CD4-positive, alpha-beta memory T cell (primary cell): ENCODE data around the gene HYOU1. TPM values are rescaled to one million over a fixed set of nuclear protein-coding genes. Genes with fewer than 3 reads are reported as not detected.
"Not testable (repeated sequence)": the region's sequence is repeated elsewhere in the genome, so short reads cannot be mapped to it uniquely, and the experiment has no call there.

ENCODE experiments used
- CTCF ChIA-PET: fragments of 350-600 bp; sonication (Branson Sonifier 250); formaldehyde crosslinking; loops from one replicate; lab custom pipeline; 2021; ENCODE audit warnings: inconsistent platforms; ENCODE audit not compliant: partially characterized antibody; lab: Charles Lee
- POLR2A ChIA-PET: fragments of 350-600 bp; sonication (Branson Sonifier 250); formaldehyde crosslinking; loops from one replicate; lab custom pipeline; 2021; ENCODE audit not compliant: partially characterized antibody; lab: Charles Lee
- DNase-seq, 5 donors: peaks; one replicate each; pipeline versions ENCODE4 v3.0.0 to v3.0.0-alpha.2; 2020 to 2022; ENCODE audit warnings: mixed read lengths in 1 of 5
- H3K27ac ChIP-seq: one replicate; pipeline ENCODE4 v1.7.0; 2013; ENCODE audit warnings: low read depth, low read length
- H3K27me3 ChIP-seq: 2 replicates; pipeline ENCODE4 v1.7.0; 2013; ENCODE audit warnings: mild to moderate bottlenecking, low read length, moderate library complexity; ENCODE audit not compliant: insufficient read depth
- H3K36me3 ChIP-seq: 2 replicates; pipeline ENCODE4 v1.7.0; 2013; ENCODE audit warnings: mild to moderate bottlenecking, low read length, moderate library complexity; ENCODE audit not compliant: insufficient read depth
- H3K4me1 ChIP-seq: 2 replicates; pipeline ENCODE4 v1.7.0; 2013; ENCODE audit warnings: mild to moderate bottlenecking, low read length, moderate library complexity; ENCODE audit not compliant: insufficient read depth
- H3K4me3 ChIP-seq, 2 donors: one replicate each; pipeline ENCODE4 v1.7.0; 2013; ENCODE audit warnings: low read length in 2 of 2, mild to moderate bottlenecking in 1 of 2
- H3K9me3 ChIP-seq, 2 donors: one replicate each; pipeline ENCODE4 v1.7.0; 2013; ENCODE audit warnings: low read length in 2 of 2, control low read depth in 1 of 2; ENCODE audit not compliant: control insufficient read depth in 1 of 2
- H3K27ac Mint-ChIP-seq, 7 donors: one replicate each; pipeline ENCODE4 v1.8.0; 2020 to 2021; ENCODE audit warnings: mixed read lengths in 7 of 7, mild to moderate bottlenecking in 6 of 7, inconsistent platforms in 3 of 7, moderate library complexity in 3 of 7
- H3K27me3 Mint-ChIP-seq, 2 donors: one replicate each; pipeline ENCODE4 v1.8.0; 2020 to 2021; ENCODE audit warnings: mixed read lengths in 2 of 2
- H3K36me3 Mint-ChIP-seq, 2 donors: one replicate each; pipeline ENCODE4 v1.8.0; 2020 to 2021; ENCODE audit warnings: mixed read lengths in 2 of 2, inconsistent platforms in 1 of 2, mild to moderate bottlenecking in 1 of 2
- H3K4me1 Mint-ChIP-seq, 4 donors: one replicate each; pipeline ENCODE4 v1.8.0; 2020 to 2021; ENCODE audit warnings: mixed read lengths in 4 of 4, mild to moderate bottlenecking in 1 of 4
- H3K4me3 Mint-ChIP-seq, 8 donors: one replicate each; pipeline ENCODE4 v1.8.0; 2020 to 2021; ENCODE audit warnings: mixed read lengths in 8 of 8, mild to moderate bottlenecking in 7 of 8, moderate library complexity in 6 of 8, inconsistent platforms in 3 of 8
- H3K9me3 Mint-ChIP-seq, 8 donors: one replicate each; pipeline ENCODE4 v1.8.0; 2020 to 2021; ENCODE audit warnings: mixed read lengths in 8 of 8, mild to moderate bottlenecking in 5 of 8, inconsistent platforms in 3 of 8, moderate library complexity in 1 of 8
- intact Hi-C: fragments of 100-400 bp; cut with micrococcal nuclease; formaldehyde crosslinking; loops from one replicate; pipeline ENCODE4 v1.15.1; 2023
- polyA plus RNA-seq, 2 donors: library from polyadenylated mRNA; unstranded; fragments of 300-500 nt; fragmentation: Illumina TruSeq; gene quantifications; one replicate each; pipeline ENCODE4 v1.2.3, GENCODE V29; 2021
- total RNA-seq, 2 experiments: library from RNA; stranded (reverse); gene quantifications; one replicate each; pipeline ENCODE4 v1.2.3, GENCODE V29; 2021

Gene HYOU1
- total and polyA plus RNA-seq, 4 experiments from 2014 or later, result 24.1 to 146 (median 81.7) TPM

DNA sequence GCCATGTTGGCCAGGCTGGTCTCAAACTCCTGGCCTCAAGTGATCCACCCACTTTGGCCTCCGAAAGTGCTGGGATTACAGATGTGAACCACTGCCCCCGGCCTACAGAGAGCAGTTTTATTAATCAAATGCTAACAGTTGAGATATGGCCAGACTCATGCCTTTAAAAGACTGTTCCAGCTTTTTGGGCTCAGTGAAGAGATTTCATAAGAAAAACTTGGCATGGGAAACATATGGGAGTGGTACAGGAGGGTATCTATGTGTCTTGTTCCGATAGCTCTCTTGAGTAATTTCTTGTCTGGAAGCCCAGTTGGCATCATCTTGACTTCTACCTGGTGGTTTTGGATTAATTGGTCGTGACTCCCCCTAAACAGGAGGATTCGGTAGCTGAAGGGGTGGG lies 18.1 kb downstream of the HYOU1 start:
- no peak overlapping the region for H3K4me3 Mint-ChIP-seq
- H3K9me3 Mint-ChIP-seq, result peaks cover 0 to 2% (median 0%) of the 10 kb centered on the region in 8 donors
- H3K27me3 Mint-ChIP-seq, result peaks cover 0 to 2% of the 10 kb centered on the region in 2 donors
- no peak for DNase-seq
- Histone ChIP-seq H3K27me3 (no peaks in the 10 kb centered on the region), H3K9me3 (no peaks in the 10 kb centered on the region), H3K4me3 (no peak overlapping the region), H3K4me1 (no peaks in the 10 kb centered on the region), H3K36me3 (no peaks in the 10 kb centered on the region), H3K27ac (no peak overlapping the region)
- peak overlapping the region in 1 of 7 donors; percentile 10 for H3K27ac Mint-ChIP-seq
- H3K36me3 Mint-ChIP-seq, result no peaks in the 10 kb centered on the region
- POLR2A ChIA-PET, result interaction anchor here (1.4 kb wide), 1 partner anchor 29 kb away, joined by 3 read pairs; the partner anchor contains the start of gene VPS11
- CTCF ChIA-PET, result interaction anchor here (1.3 kb wide), 1 partner anchor 43 kb away, joined by 3 read pairs; no protein-coding TSS in a partner anchor
- peaks cover 0 to 2% (median under 1%) of the 10 kb centered on the region in 4 donors for H3K4me1 Mint-ChIP-seq
- intact Hi-C loops, result no loop called here

DNA sequence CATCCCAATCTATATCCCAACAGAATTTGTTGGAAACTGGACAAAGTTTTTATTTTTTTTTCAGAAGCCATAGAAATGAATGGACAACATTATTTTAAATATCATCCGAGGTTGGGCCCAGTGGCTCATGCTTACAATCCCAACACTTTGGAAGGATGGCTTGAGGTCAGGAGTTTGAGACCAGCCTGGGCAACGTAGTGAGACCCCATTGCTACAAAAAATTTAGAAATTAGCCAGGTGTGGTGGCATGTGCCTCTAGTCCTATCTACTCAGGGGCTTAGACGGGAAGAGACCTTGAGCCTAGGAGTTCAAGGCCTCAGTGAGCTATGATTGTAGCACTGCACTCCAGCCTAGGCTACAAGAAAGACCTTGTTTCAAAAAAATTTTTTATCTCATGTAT lies 22.2 kb downstream of the HYOU1 start:
- no peak overlapping the region for H3K4me3 Mint-ChIP-seq
- intact Hi-C loops, result no loop called here
- no peak for DNase-seq
- no peak overlapping the region for H3K27ac Mint-ChIP-seq
- CTCF ChIA-PET, result no interaction called here
- no peaks in the 10 kb centered on the region for H3K27me3 ChIP-seq
- H3K4me3 ChIP-seq, result no peak overlapping the region
- no peaks in the 10 kb centered on the region for H3K9me3 ChIP-seq
- H3K4me1 Mint-ChIP-seq, result peaks cover 2 to 16% (median 2%) of the 10 kb centered on the region in 4 donors
- H3K36me3 ChIP-seq, result no peaks in the 10 kb centered on the region
- H3K27ac ChIP-seq, result no peak overlapping the region
- H3K9me3 Mint-ChIP-seq, result no peaks in the 10 kb centered on the region
- H3K27me3 Mint-ChIP-seq, result no peaks in the 10 kb centered on the region
- POLR2A ChIA-PET, result no interaction called here
- H3K36me3 Mint-ChIP-seq, result no peaks in the 10 kb centered on the region
- H3K4me1 ChIP-seq, result peaks cover 4% of the 10 kb centered on the region

DNA sequence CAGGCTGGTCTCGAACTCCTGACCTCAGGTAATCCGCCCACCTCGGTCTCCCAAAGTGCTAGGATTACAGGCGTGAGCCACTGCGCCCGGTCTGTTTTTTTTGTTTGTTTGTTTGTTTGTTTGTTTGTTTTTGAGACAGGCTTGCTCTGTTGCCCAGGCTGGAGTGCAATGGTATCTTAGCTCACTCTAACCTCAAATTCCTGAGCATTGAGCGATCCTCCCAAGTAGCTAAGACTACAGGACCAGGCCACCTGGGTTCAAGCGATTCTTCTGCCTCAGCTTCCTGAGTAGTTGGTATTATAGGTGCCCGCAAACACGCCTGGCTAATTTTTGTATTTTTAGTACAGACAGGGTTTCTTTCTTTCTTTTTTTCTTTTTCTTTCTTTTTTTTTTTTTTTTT lies 23.6 kb downstream of the HYOU1 start:
- H3K27ac ChIP-seq, H3K27me3 ChIP-seq, H3K4me3 Mint-ChIP-seq, H3K9me3 Mint-ChIP-seq, H3K36me3 Mint-ChIP-seq, H3K36me3 ChIP-seq, H3K27ac Mint-ChIP-seq, H3K4me3 ChIP-seq, intact Hi-C loops, H3K9me3 ChIP-seq, DNase-seq, H3K27me3 Mint-ChIP-seq: not testable (repeated sequence)
- POLR2A ChIA-PET, result interaction anchor here (0.7 to 1.0 kb wide), 2 partner anchors 36 to 68 kb away, joined by 3 read pairs; partner anchors contain the start of genes CENATAC and DPAGT1
- CTCF ChIA-PET, result interaction anchor here (1.6 kb wide), 1 partner anchor 36 kb away, joined by 5 read pairs; the partner anchor contains the start of gene CENATAC
- H3K4me1 Mint-ChIP-seq, result peaks cover 13 to 29% (median 16%) of the 10 kb centered on the region in 4 donors
- peaks cover 17% of the 10 kb centered on the region for H3K4me1 ChIP-seq

DNA sequence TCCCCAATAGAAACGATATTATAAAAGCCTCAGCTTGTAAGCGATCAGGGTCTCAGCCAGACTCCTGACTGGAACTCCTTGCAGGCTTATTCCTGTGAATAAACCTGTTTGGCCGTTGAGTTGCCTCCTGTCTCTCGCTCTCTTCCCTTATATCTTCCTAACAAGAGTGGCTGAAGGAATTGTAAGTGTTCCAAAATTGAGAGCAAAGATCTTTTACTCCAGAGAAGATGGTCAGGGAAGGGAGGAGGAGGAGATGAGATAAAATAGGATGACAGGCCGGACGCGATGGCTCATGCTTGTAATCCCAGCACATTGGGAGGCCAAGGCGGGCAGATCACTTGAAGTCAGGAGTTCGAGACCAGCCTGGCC lies 25.1 kb downstream of the HYOU1 start:
- peaks cover 0 to 2% of the 10 kb centered on the region in 2 donors for H3K36me3 Mint-ChIP-seq
- H3K27ac Mint-ChIP-seq, result peak overlapping the region in 3 of 7 donors; percentile 9 to 64 (median 39)
- Histone ChIP-seq H3K36me3 (no peaks in the 10 kb centered on the region), H3K4me1 (peaks cover 19% of the 10 kb centered on the region), H3K9me3 (no peaks in the 10 kb centered on the region), H3K27me3 (no peaks in the 10 kb centered on the region), H3K4me3 (no peak overlapping the region), H3K27ac (no peak overlapping the region)
- ChIA-PET CTCF (interaction anchor here (0.8 to 3.1 kb wide), 11 partner anchors 9 to 165 kb away, joined by 3 to 16 read pairs (median 5); partner anchors contain the start of genes CENATAC, HYOU1, RPS25 and TRAPPC4), POLR2A (interaction anchor here (1.9 to 6.2 kb wide), 6 partner anchors 14 to 70 kb away, joined by 4 to 135 read pairs (median 14); partner anchors contain the start of genes CENATAC, DPAGT1, HYOU1 and RPS25)
- H3K4me1 Mint-ChIP-seq, result peaks cover 13 to 39% (median 19%) of the 10 kb centered on the region in 4 donors
- H3K27me3 Mint-ChIP-seq, result no peaks in the 10 kb centered on the region
- intact Hi-C loops, result loop anchor here (2.0 kb wide), 1 partner anchor 35 kb away; the partner anchor contains the start of gene VPS11
- no peak for DNase-seq
- no peaks in the 10 kb centered on the region for H3K9me3 Mint-ChIP-seq
- peak overlapping the region in 4 of 8 donors; percentile 0 to 59 (median 40) for H3K4me3 Mint-ChIP-seq

DNA sequence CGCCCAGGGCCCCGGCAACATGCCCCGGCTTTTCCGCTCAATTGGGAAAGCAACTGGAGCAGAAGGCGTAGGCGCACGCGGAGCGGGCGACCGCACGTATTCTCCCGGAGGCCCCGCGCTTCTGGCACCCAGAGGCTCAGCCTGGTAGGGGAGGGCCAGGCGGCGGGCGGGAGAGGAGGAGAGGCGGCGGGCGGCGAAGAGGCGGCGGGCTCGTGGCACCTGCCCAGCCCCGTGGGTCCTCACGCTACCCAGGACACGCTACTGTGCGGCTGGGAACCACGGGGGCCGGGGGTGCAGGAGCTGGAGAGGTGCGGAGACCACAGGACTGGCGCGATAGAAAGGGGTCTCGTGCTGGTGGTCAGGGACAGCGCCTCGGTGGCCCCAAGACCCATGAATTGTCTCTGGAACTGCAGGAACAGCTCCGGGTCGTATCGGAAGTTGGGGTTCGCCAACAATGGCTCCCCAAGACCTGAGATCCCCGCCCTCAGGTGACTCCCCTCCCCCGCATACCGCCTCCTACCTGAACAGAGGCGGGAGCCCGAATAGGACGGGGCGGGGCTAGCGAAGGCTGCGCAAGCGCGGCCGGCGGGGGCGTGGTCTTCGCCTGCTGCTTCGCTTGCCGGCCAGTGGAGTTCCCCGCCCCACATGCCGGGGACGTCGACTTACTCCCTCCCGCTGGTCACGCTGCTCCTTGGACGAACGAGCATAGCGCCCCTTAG lies 26.5 kb downstream of the HYOU1 start, which contains the start of gene SLC37A4:
Gene SLC37A4, minus strand, starts transcription at position 549 of the 719 bp plus-strand sequence.
- Histone ChIP-seq H3K36me3 (peaks cover 2% of the 10 kb centered on the region), H3K4me3 (peak within 1 kb of the TSS; percentile 61 to 91), H3K4me1 (peaks cover 19% of the 10 kb centered on the region), H3K27ac (peak within 1 kb of the TSS; percentile 76), H3K9me3 (no peaks in the 10 kb centered on the region), H3K27me3 (no peaks in the 10 kb centered on the region)
- ChIA-PET POLR2A (interaction anchor here (0.6 to 6.2 kb wide), 12 partner anchors 12 to 633 kb away, joined by 3 to 135 read pairs (median 7); partner anchors contain the start of genes CENATAC, DDX6, DPAGT1 and HMBS), CTCF (interaction anchor here (0.8 to 3.1 kb wide), 14 partner anchors 8 to 167 kb away, joined by 3 to 16 read pairs (median 4); partner anchors contain the start of genes HMBS, HYOU1, RPS25 and TRAPPC4)
- H3K27me3 Mint-ChIP-seq, result no peaks in the 10 kb centered on the region
- H3K4me3 Mint-ChIP-seq, result peak within 1 kb of the TSS; percentile 78 to 91 (median 82)
- peaks cover 0 to 3% of the 10 kb centered on the region in 2 donors for H3K36me3 Mint-ChIP-seq
- no peaks in the 10 kb centered on the region for H3K9me3 Mint-ChIP-seq
- peak within 1 kb of the TSS; percentile 64 to 95 (median 93) for H3K27ac Mint-ChIP-seq
- H3K4me1 Mint-ChIP-seq, result peaks cover 14 to 40% (median 19%) of the 10 kb centered on the region in 4 donors
- intact Hi-C loops, result loop anchor here (1.0 to 2.0 kb wide), 6 partner anchors 12 to 102 kb away; partner anchors contain the start of genes CENATAC, HYOU1, RPS25 and TRAPPC4
- peak; percentile 98 to 99 (median 99) for DNase-seq

DNA sequence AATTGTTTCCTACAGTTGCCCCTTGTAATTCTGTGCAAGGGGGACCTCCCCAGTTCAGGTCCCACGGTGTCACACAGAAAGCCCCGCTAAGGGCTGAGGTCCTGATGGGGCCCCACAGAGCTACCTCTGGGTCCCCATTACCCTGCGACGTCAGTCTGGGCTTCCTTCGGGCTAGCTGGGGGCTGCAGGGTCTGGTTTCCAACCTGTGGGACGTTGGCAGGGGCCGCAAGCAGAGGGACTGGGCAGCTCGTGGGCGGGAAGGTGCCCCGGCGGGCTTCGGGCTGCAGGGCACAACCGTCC lies 27.0 kb downstream of the HYOU1 start:
- Histone ChIP-seq H3K27ac (peak overlapping the region; percentile 76), H3K9me3 (no peaks in the 10 kb centered on the region), H3K27me3 (no peaks in the 10 kb centered on the region), H3K36me3 (peaks cover 7% of the 10 kb centered on the region), H3K4me1 (peaks cover 19% of the 10 kb centered on the region), H3K4me3 (peak overlapping the region; percentile 61 to 91)
- ChIA-PET POLR2A (interaction anchor here (0.6 to 6.2 kb wide), 12 partner anchors 12 to 633 kb away, joined by 3 to 135 read pairs (median 7); partner anchors contain the start of genes CENATAC, DDX6, DPAGT1 and HMBS), CTCF (interaction anchor here (0.8 to 3.1 kb wide), 9 partner anchors 11 to 167 kb away, joined by 3 to 16 read pairs (median 4); partner anchors contain the start of genes HMBS, RPS25, TRAPPC4 and VPS11)
- DNase-seq, result peak in 2 of 5 donors; percentile 12 to 29
- Mint-ChIP-seq H3K4me1 (peaks cover 16 to 45% (median 20%) of the 10 kb centered on the region in 4 donors), H3K36me3 (peaks cover 5 to 8% of the 10 kb centered on the region in 2 donors), H3K27ac (peak overlapping the region; percentile 64 to 93 (median 90)), H3K27me3 (no peaks in the 10 kb centered on the region), H3K9me3 (no peaks in the 10 kb centered on the region), H3K4me3 (peak overlapping the region; percentile 78 to 91 (median 82))
- intact Hi-C loops, result loop anchor here (1.0 to 2.0 kb wide), 6 partner anchors 12 to 102 kb away; partner anchors contain the start of genes CENATAC, HYOU1, RPS25 and TRAPPC4
